HCEC 1CT (cell line): ENCODE measurements around the gene PDE3A.

Experiments
- DNase-seq: peaks from one replicate; pipeline ENCODE4 v3.0.0-alpha.2; 2017

PDE3A gene

GRCh38 chr12:20426957-20427356 is 58.6 kb downstream of the PDE3A start:
- no peak for DNase-seq

- DNase-seq: no peak
Observed at GRCh38 chr12:20429852-20430251, 61.5 kb downstream of the PDE3A start.

- no peak for DNase-seq
Observed at GRCh38 chr12:20432290-20432689, 64.0 kb downstream of the PDE3A start.

DNA sequence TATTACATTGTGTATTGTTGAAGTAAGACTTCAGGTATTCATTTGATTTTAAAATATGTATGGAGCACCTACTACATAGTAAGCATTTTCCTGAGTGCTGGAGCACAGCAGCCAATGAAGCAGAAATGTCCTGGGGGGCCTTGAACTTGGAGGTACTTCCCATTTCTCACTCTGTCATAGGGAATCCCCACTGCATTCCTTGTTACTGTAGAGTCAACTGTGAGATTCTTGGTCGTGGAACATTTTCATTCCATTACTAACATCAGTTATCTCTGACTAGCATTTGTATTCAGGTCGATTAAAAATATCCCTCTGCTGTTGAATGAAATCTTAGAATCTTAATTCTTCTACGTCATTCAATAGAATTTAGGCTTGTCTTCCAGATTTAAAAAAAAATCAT is 66.7 kb downstream of the PDE3A start:
- no peak for DNase-seq

DNA sequence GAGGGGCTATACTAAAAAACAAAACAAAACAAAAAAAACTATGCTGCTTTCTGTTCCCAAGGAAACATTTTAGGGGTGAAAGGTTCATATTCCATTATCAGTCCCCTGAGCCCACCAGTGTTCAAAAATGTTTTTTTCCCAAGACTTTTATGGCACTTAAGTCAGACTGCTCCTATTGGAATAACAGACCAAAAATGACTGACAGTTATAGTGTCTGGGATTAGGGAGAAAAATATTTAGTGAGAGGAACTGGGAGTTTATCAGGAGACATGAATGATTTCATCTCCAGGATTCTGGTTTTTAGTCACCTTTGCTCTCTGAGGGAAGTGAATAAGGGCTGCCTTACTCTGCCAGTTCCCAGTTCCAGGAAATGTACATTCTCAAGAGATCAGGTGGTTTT is 68.0 kb downstream of the PDE3A start:
- DNase-seq: peak; percentile 30

- DNase-seq: peak; percentile 60
Observed at GRCh38 chr12:20438299-20438779, 70.0 kb downstream of the PDE3A start.

GRCh38 chr12:20439626-20440025 is 71.3 kb downstream of the PDE3A start:
- DNase-seq: no peak

- no peak for DNase-seq
Observed at GRCh38 chr12:20440408-20440807, 72.1 kb downstream of the PDE3A start.

DNA sequence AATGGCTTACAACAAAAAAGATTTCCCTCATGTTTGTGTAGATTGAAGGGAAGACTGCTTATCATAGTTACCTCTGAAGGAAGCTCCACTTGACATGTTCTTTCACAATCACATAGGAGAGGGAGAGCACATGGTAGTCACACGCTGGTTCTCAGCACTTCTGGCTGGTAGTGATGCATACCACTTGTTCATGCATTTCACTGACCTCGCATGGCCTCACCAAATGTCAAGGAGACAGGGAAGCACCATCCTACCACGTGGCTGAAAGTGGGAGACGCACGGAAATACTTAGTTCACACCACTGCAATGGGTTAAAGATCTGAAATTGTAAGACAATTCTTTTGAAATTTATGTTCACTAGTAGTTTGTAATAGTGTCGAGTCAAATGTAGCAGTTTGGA is 74.0 kb downstream of the PDE3A start:
- DNase-seq: no peak

DNA sequence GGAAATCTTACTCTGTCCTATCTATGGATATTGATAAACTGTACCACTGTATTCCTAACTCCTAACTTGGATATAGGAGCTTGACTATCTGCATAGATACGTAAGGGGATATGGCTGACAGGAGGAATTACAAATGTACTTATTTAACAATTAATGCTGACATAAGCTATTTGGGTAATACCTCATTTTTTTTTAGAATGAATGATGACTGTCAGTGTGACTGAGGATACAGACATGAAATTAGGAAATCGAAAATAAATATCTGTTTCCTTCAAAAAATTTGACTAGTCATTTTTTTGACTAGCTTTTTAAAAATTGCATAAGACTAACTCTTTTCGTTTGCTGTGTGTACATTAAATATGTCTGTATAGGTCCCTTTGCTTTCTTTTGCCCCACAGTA is 74.9 kb downstream of the PDE3A start:
- DNase-seq: no peak

GRCh38 chr12:20443792-20444191 is 75.5 kb downstream of the PDE3A start:
- DNase-seq: no peak

DNA sequence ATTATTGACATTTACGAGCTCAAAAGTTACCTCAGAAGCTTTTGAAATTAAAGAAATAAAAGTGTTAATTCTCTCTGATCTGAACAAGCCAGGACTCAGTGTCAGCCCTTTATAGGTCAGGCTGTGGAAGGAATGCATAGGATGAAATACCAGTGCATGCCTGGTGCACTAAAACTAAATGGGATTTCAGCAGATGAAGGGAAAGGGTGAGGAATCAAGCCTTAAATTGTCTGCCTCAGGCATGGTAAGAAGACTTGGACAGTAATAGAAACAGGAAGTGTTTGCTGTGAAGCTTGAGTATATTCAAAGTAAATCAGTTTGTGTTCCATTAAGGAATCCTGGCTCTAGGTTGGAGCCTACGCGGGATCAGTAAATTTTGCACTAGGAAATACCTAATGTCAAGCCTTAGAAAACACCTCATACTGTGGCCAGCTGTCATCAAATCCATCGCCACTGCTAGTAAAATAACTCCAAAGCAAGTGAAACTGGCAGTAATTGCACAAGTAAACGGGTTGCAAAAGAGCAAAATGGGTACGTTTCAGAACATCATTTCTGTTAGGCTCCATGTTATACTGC is 76.3 kb downstream of the PDE3A start:
- DNase-seq: no peak

DNA sequence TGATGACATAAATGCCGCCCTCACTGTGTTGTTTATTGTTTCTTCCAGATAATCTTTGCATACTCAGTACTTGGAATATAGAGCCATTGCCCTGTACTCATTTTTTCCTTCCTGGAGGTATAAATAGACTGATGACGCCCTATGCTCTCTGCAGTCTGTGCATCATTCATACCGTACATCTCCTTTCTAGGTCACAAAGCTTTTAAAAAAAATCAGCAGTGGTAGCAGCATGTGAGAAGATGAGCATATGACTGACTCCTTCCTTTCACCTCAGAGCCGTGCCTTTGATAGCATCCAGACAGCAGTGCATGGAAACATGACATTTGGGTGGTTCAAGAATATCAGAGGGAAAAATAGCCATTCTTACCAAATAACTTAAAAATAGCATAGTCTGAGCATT is 77.3 kb downstream of the PDE3A start:
- DNase-seq: no peak

DNA sequence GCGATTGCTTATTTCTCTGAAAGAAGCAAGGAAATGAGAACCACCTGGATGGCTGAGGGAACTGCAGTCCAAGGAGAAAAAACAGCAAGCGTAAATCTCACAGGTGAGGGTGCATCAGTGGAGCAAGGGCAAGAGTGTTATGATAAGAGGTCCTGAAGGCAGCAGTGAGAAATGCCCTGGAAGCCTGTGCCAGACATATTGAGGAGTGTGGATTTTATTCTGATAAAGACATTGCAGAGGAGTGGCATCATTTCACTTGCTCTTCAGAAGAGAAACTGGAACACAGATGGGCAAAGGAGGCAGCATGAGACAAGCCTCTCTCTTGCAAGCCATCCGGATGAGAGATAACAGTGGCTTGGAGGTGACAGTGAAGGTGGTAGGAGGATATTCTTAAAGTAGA is 78.5 kb downstream of the PDE3A start:
- DNase-seq: no peak

DNA sequence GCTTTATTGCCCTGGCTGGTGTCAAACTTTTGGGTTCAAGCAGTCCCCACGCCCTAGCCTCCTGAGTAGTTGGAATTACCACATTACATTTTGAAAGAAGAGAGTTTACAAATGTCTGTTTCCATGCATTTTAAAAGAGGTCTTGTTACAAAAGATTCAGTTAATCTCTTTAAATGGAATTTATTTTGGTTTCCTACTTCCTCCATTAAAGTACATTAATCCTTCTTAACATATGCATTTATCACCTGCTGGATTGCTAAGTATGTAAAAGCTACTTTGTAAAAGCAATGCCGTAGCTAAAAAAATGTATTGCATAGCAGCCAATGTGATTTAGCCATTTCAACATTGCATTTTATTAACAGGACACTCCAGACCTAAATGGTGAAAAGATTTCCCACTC is 80.4 kb downstream of the PDE3A start:
- DNase-seq: no peak

DNA sequence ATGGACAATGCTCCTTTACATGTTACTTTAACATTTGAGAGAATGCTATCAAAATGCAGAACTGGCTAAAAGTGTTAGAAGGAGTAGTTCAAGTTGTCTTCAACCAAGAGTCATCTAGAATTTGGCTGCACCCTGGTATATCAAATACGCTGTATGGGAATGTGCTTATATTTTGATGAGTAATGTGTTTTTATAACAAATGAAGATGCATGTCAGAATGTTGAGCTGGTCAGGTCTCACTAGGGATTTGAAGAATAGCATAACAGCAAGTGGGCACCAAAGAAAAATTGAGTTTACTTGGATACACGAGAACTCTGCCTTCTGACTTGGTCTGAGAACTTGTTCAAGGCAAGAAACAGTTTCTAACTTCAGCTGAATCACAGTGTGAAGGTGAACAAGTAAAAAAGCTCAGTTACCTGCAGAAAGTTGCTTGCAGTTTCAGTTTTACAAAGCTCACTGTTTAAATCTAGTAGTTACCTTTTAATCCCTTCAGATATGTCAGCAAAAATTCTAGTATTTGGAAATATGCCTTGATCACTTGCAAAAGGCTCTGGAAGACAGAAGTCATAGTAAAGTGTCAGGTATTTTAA is 82.3 kb downstream of the PDE3A start:
- no peak for DNase-seq

- peak; percentile 39 for DNase-seq
Observed at GRCh38 chr12:20451761-20452160, 83.4 kb downstream of the PDE3A start.

- DNase-seq: no peak
Observed at GRCh38 chr12:20452496-20453010, 84.2 kb downstream of the PDE3A start.

- DNase-seq: no peak
Observed at GRCh38 chr12:20453756-20454310, 85.5 kb downstream of the PDE3A start.

DNA sequence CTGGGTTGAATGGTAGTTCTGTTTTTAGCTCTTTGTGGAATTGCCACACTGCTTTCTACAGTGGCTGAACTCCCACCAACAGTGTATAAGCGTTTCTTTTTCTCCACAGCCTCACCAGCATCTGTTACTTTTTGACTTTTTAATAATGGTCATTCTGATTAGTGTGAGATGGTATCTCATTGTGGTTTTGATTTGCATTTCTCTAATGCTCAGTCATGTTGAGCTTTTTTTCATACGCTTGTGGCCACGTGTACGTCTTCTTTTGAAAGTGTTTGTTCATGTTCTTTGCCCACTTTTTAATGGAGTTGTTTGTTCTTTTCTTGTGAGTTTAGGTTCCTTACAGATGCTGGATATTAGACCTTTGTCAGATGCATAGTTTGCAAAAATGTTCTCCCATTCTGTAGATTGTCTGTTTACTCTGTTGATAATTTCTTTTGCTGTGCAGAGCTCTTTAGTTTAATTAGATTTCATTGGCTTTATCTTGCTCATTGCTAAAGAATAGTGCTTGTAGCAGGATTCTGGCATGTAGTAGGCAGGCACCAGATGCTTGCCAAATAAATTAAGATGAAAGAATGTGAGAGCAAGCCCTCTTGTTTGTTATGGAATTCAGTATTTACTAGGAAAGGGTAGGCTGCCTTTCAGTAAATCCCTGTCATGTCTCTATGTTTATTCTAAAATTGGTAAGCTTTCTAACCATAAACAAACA is 86.8 kb downstream of the PDE3A start:
- no peak for DNase-seq

GRCh38 chr12:20457582-20457981 is 89.2 kb downstream of the PDE3A start:
- no peak for DNase-seq

DNA sequence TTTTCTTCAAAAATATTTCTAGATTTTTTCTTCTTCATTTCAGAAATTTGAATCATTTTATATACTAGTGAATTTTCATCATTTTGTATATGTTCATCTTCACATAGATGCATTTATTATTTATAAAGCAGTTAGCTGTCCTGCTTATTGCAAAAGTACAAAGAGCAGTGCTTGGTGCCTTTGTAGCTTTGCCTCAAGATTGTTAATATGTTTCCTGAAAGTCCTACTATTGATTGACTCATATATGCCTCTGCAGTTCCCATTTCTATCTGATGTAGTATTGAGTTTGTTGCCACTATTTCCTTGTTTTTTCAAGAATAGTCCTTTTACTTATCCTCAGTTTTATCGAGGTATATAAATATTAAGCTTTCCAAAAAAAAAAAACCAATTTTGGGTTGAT is 89.7 kb downstream of the PDE3A start:
- DNase-seq: no peak

DNA sequence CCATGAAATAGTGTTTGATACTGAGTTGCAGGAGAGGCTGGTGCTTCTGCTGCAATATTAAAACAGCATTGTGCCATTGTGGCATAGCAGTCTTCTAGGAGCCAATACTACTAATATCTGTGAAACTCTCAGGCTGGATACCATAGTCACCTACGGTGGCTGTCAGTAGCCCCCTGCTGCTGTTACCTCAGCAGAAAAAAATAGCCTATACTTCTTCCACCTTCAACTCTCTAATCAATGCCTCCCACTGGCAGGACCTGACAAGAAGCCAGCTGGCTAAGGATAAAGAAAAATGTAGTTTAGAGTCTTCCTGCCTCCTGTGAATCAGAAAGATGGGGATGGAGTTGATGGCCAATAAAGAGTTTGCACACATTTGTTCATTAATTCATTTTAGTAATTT is 91.6 kb downstream of the PDE3A start:
- DNase-seq: no peak

DNA sequence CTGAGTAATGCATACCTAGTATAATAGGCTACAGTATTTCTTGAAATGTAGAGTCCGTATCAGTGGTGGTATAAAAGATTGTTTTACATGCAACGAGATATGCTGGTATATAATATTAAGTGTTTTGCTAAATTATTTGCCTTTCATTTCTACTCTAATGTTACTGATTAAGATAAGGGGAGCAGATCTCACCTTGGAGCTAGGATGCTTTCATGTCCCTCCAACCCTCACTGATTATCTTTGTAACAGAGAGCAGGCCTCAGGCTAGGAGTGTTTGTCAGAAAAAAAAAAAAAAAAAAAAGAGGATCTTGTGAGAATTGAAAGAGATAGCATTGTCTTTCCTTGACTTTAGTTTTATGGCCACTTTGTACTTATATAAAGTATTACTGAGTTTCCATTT is 92.6 kb downstream of the PDE3A start:
- DNase-seq: no peak
